PFSK-1 (cell line): ENCODE data around the gene RCOR2.

Experiments
- FOXP2 ChIP-seq: optimal IDR thresholded peaks from 2 replicates; pipeline ENCODE3; 2011; ENCODE audit warnings: borderline replicate concordance, control low read depth, inconsistent platforms; ENCODE audit not compliant: insufficient read depth; ENCODE audit errors: extremely low read length, extremely low read depth
- POLR2AphosphoS5 ChIP-seq: IDR thresholded peaks from 2 replicates; pipeline ENCODE4 v1.6.1; 2012; ENCODE audit warnings: low read depth, mild to moderate bottlenecking, control low read depth, low read length, moderate library complexity
- REST ChIP-seq, 2 experiments: IDR thresholded peaks; 2 replicates each; pipeline versions ENCODE4 v1.6.1 to v1.8.0; 2011 to 2012; ENCODE audit warnings: low read depth in 2 of 2, low read length in 2 of 2, control low read depth in 1 of 2, inconsistent platforms in 1 of 2, mild to moderate bottlenecking in 1 of 2, moderate library complexity in 1 of 2; ENCODE audit not compliant: insufficient read depth in 1 of 2
- SIN3A ChIP-seq: IDR thresholded peaks from 2 replicates; pipeline ENCODE4 v1.6.1; 2012; ENCODE audit warnings: mild to moderate bottlenecking, low read length, moderate library complexity, borderline replicate concordance; ENCODE audit not compliant: insufficient read depth
- TAF1 ChIP-seq: IDR thresholded peaks from 2 replicates; pipeline ENCODE4 v1.6.1; 2012; ENCODE audit warnings: low read length, control low read depth, borderline replicate concordance; ENCODE audit not compliant: insufficient read depth

The RCOR2 gene

DNA sequence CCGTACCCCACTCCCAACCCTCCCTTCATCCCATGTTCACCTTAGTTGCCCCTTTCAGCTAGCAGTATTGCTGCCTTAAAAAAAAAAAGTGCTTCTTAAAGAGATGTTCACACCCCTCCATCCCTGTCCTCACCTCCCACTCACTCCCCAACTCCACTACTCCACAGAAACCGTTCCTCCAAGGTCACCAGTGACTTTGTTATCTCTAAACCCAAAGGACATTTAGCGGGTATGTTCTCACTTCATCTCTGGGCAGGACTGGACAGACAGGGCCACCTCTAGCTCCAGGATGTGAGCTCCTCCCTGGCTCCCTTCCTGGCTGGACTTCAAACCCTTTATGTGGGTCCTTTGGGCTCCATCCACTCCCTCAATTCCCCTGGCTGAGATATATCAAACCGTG lies 6.4 kb upstream of the RCOR2 start:
- TF ChIP-seq FOXP2 (no peak), REST (IDR thresholded peaks at IDR 0.05; ENCODE audit: insufficient read depth in 1 of 2, low read depth in 2 of 2, low read length in 2 of 2) (no peak), TAF1 (no peak)

GRCh38 chr11:63922673-63923192 lies 5.8 kb upstream of the RCOR2 start:
- TF ChIP-seq FOXP2 (no peak), POLR2AphosphoS5 (no peak), SIN3A (no peak), REST (IDR thresholded peaks at IDR 0.05; ENCODE audit: insufficient read depth in 1 of 2, low read depth in 2 of 2, low read length in 2 of 2) (no peak), TAF1 (no peak)

DNA sequence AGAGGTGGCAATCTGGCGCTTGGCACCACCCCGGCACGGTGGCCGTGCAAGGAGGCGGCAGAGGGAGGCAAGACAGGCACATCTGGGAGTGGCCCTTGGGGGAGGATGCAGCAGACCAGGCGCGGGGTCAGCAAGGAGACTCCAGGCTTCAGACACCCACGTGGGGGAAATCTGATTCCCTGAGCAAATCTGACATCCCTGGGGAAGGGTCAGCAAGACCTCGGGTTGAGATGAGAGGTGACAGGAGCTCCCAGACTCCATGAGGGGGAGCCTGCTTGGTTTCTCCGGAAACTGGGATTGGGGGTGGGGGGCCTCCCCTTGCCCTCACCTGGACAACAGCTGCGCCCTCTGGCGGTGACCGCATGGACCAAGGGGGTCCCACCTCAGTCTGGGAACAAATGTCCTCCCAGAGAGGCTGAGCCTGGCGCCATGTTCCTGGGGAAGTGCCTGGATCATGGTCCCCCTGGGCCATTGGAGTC lies 4.0 kb upstream of the RCOR2 start:
- TF ChIP-seq REST (IDR thresholded peaks at IDR 0.05; ENCODE audit: insufficient read depth in 1 of 2, low read depth in 2 of 2, low read length in 2 of 2) = no peak
- TF ChIP-seq FOXP2 = no peak
- no peak for TF ChIP-seq POLR2AphosphoS5
- TF ChIP-seq TAF1 = no peak
- no peak for TF ChIP-seq SIN3A

DNA sequence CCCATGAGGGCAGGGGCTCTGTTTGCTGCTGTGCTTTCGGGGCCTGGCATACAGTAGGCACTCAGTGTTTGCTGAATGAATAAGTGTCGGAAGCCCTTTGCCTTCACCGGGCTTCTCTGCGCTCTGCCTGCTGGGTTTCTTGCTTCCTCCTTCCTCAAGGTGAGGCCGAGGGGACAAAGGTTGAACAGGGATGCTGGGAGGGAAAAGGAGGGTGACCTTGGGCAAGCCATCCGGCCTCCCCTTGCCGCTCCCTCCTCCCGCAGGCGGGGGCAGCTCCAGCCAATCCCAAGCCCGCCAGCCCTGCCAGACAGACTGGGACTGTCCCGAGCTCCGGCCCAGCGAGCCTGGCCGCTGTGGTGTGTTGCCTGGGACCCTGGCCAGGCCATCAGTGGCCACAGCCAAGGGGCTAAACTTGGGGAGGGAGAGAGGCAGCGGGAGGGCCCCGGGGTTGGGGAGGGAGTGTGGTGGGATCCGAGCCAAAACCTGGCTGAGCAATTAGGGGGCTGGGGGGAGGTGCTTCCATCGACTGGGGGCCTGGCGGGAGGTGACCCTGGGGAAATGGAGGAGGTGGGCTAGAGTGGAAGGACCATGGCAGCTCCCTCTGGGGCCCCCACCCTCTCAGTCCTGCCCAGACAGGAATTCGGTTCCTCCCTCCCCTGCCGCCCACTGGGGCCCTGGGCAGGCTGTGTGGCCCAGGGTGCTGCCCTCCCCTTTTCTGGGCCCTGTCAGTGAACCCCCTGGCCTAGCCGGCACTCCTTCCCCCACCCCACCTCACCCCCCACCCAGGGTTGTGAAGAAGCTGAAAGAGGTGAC lies 3.4 kb upstream of the RCOR2 start:
- no peak for TF ChIP-seq SIN3A
- no peak for TF ChIP-seq REST (IDR thresholded peaks at IDR 0.05; ENCODE audit: insufficient read depth in 1 of 2, low read depth in 2 of 2, low read length in 2 of 2)
- no peak for TF ChIP-seq FOXP2
- no peak for TF ChIP-seq POLR2AphosphoS5
- no peak for TF ChIP-seq TAF1
